A549 treated with Hydrocortisone at 1 μM for 4 hours (cell line): ENCODE data around the gene GPR15. TPM values are rescaled to one million over a fixed set of nuclear protein-coding genes. Genes with fewer than 3 reads are reported as not detected.

ENCODE experiments used
- total RNA-seq: library from RNA; stranded (reverse); fragments of 200-300 nt; extraction: Qiagen RNA extraction; gene quantifications from 5 replicates; pipeline ENCODE4 v1.2.3, GENCODE V29; 2022

Gene GPR15
- not detected in 5 replicates for total RNA-seq

GRCh38 chr3:98531622-98532274 lies at the start of gene GPR15:
Gene GPR15 (plus strand): TSS chr3:98531978. CDS start chr3:98532034, 56 bp downstream.

GRCh38 chr3:98497381-98497780 lies 34.4 kb upstream of the GPR15 start, which contains the start of gene OR5K2:
Gene OR5K2 (plus strand): TSS chr3:98497681. CDS start chr3:98497681, 0 bp downstream.

GRCh38 chr3:98522544-98523281 lies 9.1 kb upstream of the GPR15 start, which contains the start of gene CLDND1:
Gene CLDND1 (minus strand): TSS chr3:98522902. CDS start chr3:98521424, 1,478 bp downstream.

Other genes starting within 250 kb of the GPR15 start
- not detected in 5 replicates for gene OR5H2, start 249.5 kb upstream of the GPR15 start, total RNA-seq
- not detected in 5 replicates for gene OR5K4, start 178.1 kb upstream of the GPR15 start, total RNA-seq
- not detected in 5 replicates for gene OR5K3, start 141.3 kb upstream of the GPR15 start, total RNA-seq
- not detected in 5 replicates for gene OR5K1, start 68.8 kb upstream of the GPR15 start, total RNA-seq
- gene OR5K2, start 34.3 kb upstream of the GPR15 start, total RNA-seq: not detected in 5 replicates
- 43.3 to 61.2 TPM (median 59.3 TPM) in 5 replicates for gene CLDND1, start 9.1 kb upstream of the GPR15 start, total RNA-seq
- gene CPOX, start 61.6 kb downstream of the GPR15 start, total RNA-seq: 18.5 to 23.6 TPM (median 21.5 TPM) in 5 replicates
- 0.55 to 1.8 TPM (median 1.2 TPM) in 5 replicates for gene ST3GAL6, start 231.4 kb downstream of the GPR15 start, total RNA-seq